IMR-90 (cell line): Measurements from ENCODE around the gene DBH.

Experiments
- CHD1 ChIP-seq: IDR thresholded peaks from 2 replicates; pipeline ENCODE4 v1.6.1; 2012; ENCODE audit warnings: low read depth, low read length, improper control_type of control experiment
- CTCF ChIP-seq: conservative IDR thresholded peaks from 2 replicates; pipeline ENCODE4 v1.5.1; 2012; ENCODE audit warnings: mild to moderate bottlenecking, low read depth, low read length, improper control_type of control experiment
- SMC3 ChIP-seq: fragments of 150-350 bp; IDR thresholded peaks from 2 replicates; pipeline ENCODE4 v1.6.1; 2016; ENCODE audit warnings: low read depth, mild to moderate bottlenecking, antibody characterized with exemption, low read length, moderate library complexity
- USF2 ChIP-seq: fragments of 150-350 bp; IDR thresholded peaks from 2 replicates; pipeline ENCODE4 v1.6.1; 2017; ENCODE audit warnings: mild to moderate bottlenecking, antibody characterized with exemption, low read length, low read depth

GRCh38 chr9:133642708-133643361 is 6.7 kb downstream of the DBH start:
- TF ChIP-seq CTCF = no peak
- TF ChIP-seq CHD1 = no peak
- TF ChIP-seq SMC3 = no peak
- TF ChIP-seq USF2 = no peak
